ENCODE data around the gene SETDB2. TPM values are rescaled to one million over a fixed set of nuclear protein-coding genes. Genes with fewer than 3 reads are reported as not detected.

Gene SETDB2
- polyA plus RNA-seq, 1 donor (not counting 4 experiments of a cell fraction or from before 2014, with no cell fraction given) = 5.6 TPM

GRCh38 chr13:49497272-49497671 lies 53.2 kb downstream of the SETDB2 start:
- H3K9me3 ChIP-seq (ENCODE audit: control insufficient read depth, low read depth, low read length) = no peaks in the 10 kb centered on the region
- dilution Hi-C loops (cut with MboI; ENCODE audit: extremely low pct_ligation_motif_present, low sequenced_read_pairs) = no loop called here
- no peaks in the 10 kb centered on the region for H4K20me1 ChIP-seq (ENCODE audit: control insufficient read depth, extremely low read depth, insufficient read depth, low read length)
- peaks cover 0 to 2% of the 10 kb centered on the region in 2 experiments for H3K36me3 ChIP-seq (ENCODE audit: control insufficient read depth in 2 of 2, extremely low read depth in 1 of 2, insufficient read depth in 2 of 2, low read length in 2 of 2)
- TF ChIP-seq EZH2 (IDR thresholded peaks at IDR 0.05; ENCODE audit: low read length) = no peak
- TF ChIP-seq CTCF (optimal IDR thresholded peaks at IDR 0.05 in 1 of 3, IDR thresholded peaks at IDR 0.05 in 1 of 3, conservative IDR thresholded peaks at IDR 0.05 in 1 of 3; ENCODE audit: extremely low read depth in 1 of 3, insufficient read depth in 2 of 3, low read length in 3 of 3) = no peak
- H3K27me3 ChIP-seq (ENCODE audit: control insufficient read depth, extremely low read depth, insufficient read depth, low read length) = no peaks in the 10 kb centered on the region
- H3K9ac ChIP-seq (ENCODE audit: control insufficient read depth, extremely low read depth, insufficient read depth, low read length) = no peak overlapping the region
- DNase-seq (ENCODE audit: low read depth, low spot score) (no peak), FAIRE-seq (no peak)
- no peak overlapping the region for H3K27ac ChIP-seq (ENCODE audit: control insufficient read depth, insufficient read depth, low read length)
- H3K4me1 ChIP-seq (ENCODE audit: control insufficient read depth, extremely low read depth, insufficient read depth, low read length) = peaks cover 18% of the 10 kb centered on the region
- no peaks in the 10 kb centered on the region for H3K9me1 ChIP-seq (ENCODE audit: control insufficient read depth, extremely low read depth, insufficient read depth, low read length)
- no peak overlapping the region for H2AFZ ChIP-seq (ENCODE audit: control insufficient read depth, low read length)
- no peak overlapping the region for H3K4me2 ChIP-seq (ENCODE audit: control insufficient read depth, extremely low read depth, insufficient read depth, low read depth, low read length)
- no peak overlapping the region for H3K4me3 ChIP-seq (ENCODE audit: control insufficient read depth in 2 of 3, extremely low read depth in 1 of 3, insufficient read depth in 2 of 3, low read depth in 1 of 3, low read length in 3 of 3)
- no peaks in the 10 kb centered on the region for H3K79me2 ChIP-seq (ENCODE audit: control insufficient read depth, insufficient read depth, low read length)

DNA sequence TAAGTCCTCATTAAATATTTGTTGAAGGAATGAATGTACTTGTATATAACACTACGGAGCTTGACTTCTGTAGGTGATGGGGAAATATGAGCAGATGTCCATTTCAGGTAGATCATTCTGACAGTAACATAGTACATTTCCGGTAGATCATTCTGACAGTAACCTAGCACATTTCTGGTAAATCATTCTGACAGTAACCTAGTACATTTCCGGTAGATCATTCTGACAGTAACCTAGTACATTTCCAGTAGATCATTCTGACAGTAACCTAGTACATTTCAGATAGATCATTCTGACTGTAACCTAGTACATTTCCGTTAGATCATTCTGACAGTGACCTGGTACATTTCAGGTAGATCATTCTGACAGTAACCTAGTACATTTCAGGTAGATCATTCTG lies 54.1 kb downstream of the SETDB2 start:
- Histone ChIP-seq H4K20me1 (ENCODE audit: control insufficient read depth, extremely low read depth, insufficient read depth, low read length) (no peaks in the 10 kb centered on the region), H2AFZ (ENCODE audit: control insufficient read depth, low read length) (no peak overlapping the region), H3K4me2 (ENCODE audit: control insufficient read depth, extremely low read depth, insufficient read depth, low read depth, low read length) (no peak overlapping the region), H3K79me2 (ENCODE audit: control insufficient read depth, insufficient read depth, low read length) (no peaks in the 10 kb centered on the region), H3K27me3 (ENCODE audit: control insufficient read depth, extremely low read depth, insufficient read depth, low read length) (no peaks in the 10 kb centered on the region), H3K36me3 (ENCODE audit: control insufficient read depth in 2 of 2, extremely low read depth in 1 of 2, insufficient read depth in 2 of 2, low read length in 2 of 2) (peaks cover 0 to 2% of the 10 kb centered on the region in 2 experiments), H3K9me3 (ENCODE audit: control insufficient read depth, low read depth, low read length) (no peaks in the 10 kb centered on the region), H3K9ac (ENCODE audit: control insufficient read depth, extremely low read depth, insufficient read depth, low read length) (no peak overlapping the region), H3K4me3 (ENCODE audit: control insufficient read depth in 2 of 3, extremely low read depth in 1 of 3, insufficient read depth in 2 of 3, low read depth in 1 of 3, low read length in 3 of 3) (no peak overlapping the region), H3K4me1 (ENCODE audit: control insufficient read depth, extremely low read depth, insufficient read depth, low read length) (peaks cover 18% of the 10 kb centered on the region), H3K27ac (ENCODE audit: control insufficient read depth, insufficient read depth, low read length) (no peak overlapping the region), H3K9me1 (ENCODE audit: control insufficient read depth, extremely low read depth, insufficient read depth, low read length) (no peaks in the 10 kb centered on the region)
- dilution Hi-C loops (cut with MboI; ENCODE audit: extremely low pct_ligation_motif_present, low sequenced_read_pairs) = no loop called here
- TF ChIP-seq EZH2 (IDR thresholded peaks at IDR 0.05; ENCODE audit: low read length) (no peak), CTCF (optimal IDR thresholded peaks at IDR 0.05 in 1 of 3, IDR thresholded peaks at IDR 0.05 in 1 of 3, conservative IDR thresholded peaks at IDR 0.05 in 1 of 3; ENCODE audit: extremely low read depth in 1 of 3, insufficient read depth in 2 of 3, low read length in 3 of 3) (no peak)
- DNase-seq (ENCODE audit: low read depth, low spot score) (no peak), FAIRE-seq (peak; percentile 29)

Data from keratinocyte (primary cell).